ENCODE data around the gene MUC6. TPM values are rescaled to one million over a fixed set of nuclear protein-coding genes. Genes with fewer than 3 reads are reported as not detected.

Gene MUC6
- total RNA-seq, 1 experiment from 2014 or later = 0.49 TPM

DNA sequence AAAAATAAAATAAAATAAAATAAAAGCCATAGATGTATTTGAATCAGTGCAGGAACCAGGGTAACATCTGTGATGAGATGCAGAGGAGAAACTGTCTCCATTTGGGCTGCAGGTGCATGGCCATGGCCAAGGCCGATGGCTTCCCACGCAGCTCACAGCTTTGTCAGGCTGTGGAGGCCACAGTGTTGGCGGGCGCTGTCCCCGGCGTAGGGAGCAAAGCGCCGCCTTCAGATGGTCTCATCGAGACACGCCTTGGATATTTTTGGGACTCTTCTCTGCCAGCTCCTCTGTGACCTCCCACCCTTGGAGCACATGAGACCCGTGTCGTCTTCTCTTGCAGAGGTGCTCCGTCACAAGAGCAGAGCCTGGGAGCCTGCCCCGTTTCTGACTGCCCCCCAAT is 38.6 kb downstream of the MUC6 start:
- no peak overlapping the region for H3K4me3 ChIP-seq (ENCODE audit: low read depth in 2 of 2, low read length in 2 of 2)
- peaks cover 5% of the 10 kb centered on the region; the same call in 1 of the 2 replicates for H3K36me3 ChIP-seq (ENCODE audit: control insufficient read depth, insufficient read depth, low read length)
- POLR2A ChIA-PET = no interaction called here
- intact Hi-C loops (cut with micrococcal nuclease; ENCODE audit: unreplicated experiment) (no loop called here), in situ Hi-C loops (cut with HindIII; ENCODE audit: low pct_unique_long_range_greater_than_20kb, low sequenced_read_pairs) (loop anchor here (5.0 kb wide), 1 partner anchor 91 kb away; no protein-coding TSS in a partner anchor)
- no peak for DNase-seq (ENCODE audit: low read depth, low spot score)
- TF ChIP-seq SIN3A (IDR thresholded peaks at IDR 0.05; ENCODE audit: borderline replicate concordance, insufficient read depth, low read depth, low read length) = no peak
- TF ChIP-seq, protein P1, sequence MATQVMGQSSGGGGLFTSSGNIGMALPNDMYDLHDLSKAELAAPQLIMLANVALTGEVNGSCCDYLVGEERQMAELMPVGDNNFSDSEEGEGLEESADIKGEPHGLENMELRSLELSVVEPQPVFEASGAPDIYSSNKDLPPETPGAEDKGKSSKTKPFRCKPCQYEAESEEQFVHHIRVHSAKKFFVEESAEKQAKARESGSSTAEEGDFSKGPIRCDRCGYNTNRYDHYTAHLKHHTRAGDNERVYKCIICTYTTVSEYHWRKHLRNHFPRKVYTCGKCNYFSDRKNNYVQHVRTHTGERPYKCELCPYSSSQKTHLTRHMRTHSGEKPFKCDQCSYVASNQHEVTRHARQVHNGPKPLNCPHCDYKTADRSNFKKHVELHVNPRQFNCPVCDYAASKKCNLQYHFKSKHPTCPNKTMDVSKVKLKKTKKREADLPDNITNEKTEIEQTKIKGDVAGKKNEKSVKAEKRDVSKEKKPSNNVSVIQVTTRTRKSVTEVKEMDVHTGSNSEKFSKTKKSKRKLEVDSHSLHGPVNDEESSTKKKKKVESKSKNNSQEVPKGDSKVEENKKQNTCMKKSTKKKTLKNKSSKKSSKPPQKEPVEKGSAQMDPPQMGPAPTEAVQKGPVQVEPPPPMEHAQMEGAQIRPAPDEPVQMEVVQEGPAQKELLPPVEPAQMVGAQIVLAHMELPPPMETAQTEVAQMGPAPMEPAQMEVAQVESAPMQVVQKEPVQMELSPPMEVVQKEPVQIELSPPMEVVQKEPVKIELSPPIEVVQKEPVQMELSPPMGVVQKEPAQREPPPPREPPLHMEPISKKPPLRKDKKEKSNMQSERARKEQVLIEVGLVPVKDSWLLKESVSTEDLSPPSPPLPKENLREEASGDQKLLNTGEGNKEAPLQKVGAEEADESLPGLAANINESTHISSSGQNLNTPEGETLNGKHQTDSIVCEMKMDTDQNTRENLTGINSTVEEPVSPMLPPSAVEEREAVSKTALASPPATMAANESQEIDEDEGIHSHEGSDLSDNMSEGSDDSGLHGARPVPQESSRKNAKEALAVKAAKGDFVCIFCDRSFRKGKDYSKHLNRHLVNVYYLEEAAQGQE (IDR thresholded peaks at IDR 0.05; ENCODE audit: insufficient read depth in 1 of 2, low read depth in 2 of 2, low read length in 1 of 2) = no peak
- no peak for TF ChIP-seq POLR2AphosphoS5 (IDR thresholded peaks at IDR 0.05; ENCODE audit: low read depth, low read length)
- no peak for TF ChIP-seq TCF7L2 (IDR thresholded peaks at IDR 0.05; ENCODE audit: low read depth, low read length)
- TF ChIP-seq, protein P2, sequence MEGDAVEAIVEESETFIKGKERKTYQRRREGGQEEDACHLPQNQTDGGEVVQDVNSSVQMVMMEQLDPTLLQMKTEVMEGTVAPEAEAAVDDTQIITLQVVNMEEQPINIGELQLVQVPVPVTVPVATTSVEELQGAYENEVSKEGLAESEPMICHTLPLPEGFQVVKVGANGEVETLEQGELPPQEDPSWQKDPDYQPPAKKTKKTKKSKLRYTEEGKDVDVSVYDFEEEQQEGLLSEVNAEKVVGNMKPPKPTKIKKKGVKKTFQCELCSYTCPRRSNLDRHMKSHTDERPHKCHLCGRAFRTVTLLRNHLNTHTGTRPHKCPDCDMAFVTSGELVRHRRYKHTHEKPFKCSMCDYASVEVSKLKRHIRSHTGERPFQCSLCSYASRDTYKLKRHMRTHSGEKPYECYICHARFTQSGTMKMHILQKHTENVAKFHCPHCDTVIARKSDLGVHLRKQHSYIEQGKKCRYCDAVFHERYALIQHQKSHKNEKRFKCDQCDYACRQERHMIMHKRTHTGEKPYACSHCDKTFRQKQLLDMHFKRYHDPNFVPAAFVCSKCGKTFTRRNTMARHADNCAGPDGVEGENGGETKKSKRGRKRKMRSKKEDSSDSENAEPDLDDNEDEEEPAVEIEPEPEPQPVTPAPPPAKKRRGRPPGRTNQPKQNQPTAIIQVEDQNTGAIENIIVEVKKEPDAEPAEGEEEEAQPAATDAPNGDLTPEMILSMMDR (IDR thresholded peaks at IDR 0.05) = no peak
- no peak for ATAC-seq
- no peaks in the 10 kb centered on the region for H3K9me3 ChIP-seq (ENCODE audit: control insufficient read depth, insufficient read depth, low read depth, low read length)
- 0 out of 2 replicates have a peak, but pooled peaks cover 4% of the 10 kb centered on the region for H3K4me1 ChIP-seq (ENCODE audit: control insufficient read depth, insufficient read depth, low read length)
- H3K27me3 ChIP-seq (ENCODE audit: control insufficient read depth, insufficient read depth, low read length) = no peaks in the 10 kb centered on the region
- no peak overlapping the region for H3K27ac ChIP-seq (ENCODE audit: low read length)
- BruUV-seq (replicated peaks) = no TSS peak
- CTCF ChIA-PET = no interaction called here

DNA sequence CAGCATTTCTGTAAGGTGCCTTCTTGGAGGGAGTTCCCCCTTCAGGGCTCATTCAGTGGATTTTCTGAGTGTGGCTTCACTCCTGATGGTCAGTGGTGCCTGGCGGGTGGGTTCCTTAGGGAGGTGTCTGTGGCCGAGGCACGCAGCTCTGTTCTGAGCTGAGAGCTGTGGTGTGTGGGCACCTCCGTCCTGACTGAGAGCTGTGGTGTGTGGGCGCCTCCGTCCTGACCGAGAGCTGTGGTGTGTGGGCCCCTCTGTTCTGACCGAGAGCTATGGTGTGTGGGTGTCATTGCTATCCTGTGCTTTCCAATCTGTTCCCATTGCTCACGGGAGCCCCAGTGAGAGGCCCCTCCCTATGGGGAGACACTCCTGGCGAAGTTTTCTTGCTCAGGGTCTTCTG is 39.8 kb downstream of the MUC6 start:
- H3K9me3 ChIP-seq (ENCODE audit: control insufficient read depth, insufficient read depth, low read depth, low read length) = no peaks in the 10 kb centered on the region
- TF ChIP-seq, protein P2 (IDR thresholded peaks at IDR 0.05) = no peak
- TF ChIP-seq SIN3A (IDR thresholded peaks at IDR 0.05; ENCODE audit: borderline replicate concordance, insufficient read depth, low read depth, low read length) = no peak
- no peak for TF ChIP-seq POLR2AphosphoS5 (IDR thresholded peaks at IDR 0.05; ENCODE audit: low read depth, low read length)
- no peak overlapping the region for H3K27ac ChIP-seq (ENCODE audit: low read length)
- DNase-seq (ENCODE audit: low read depth, low spot score) (no peak), ATAC-seq (no peak)
- ChIA-PET CTCF (no interaction called here), POLR2A (no interaction called here)
- intact Hi-C loops (cut with micrococcal nuclease; ENCODE audit: unreplicated experiment) = no loop called here
- BruUV-seq (replicated peaks) = no TSS peak
- no peak overlapping the region for H3K4me3 ChIP-seq (ENCODE audit: low read depth in 2 of 2, low read length in 2 of 2)
- in situ Hi-C loops (cut with HindIII; ENCODE audit: low pct_unique_long_range_greater_than_20kb, low sequenced_read_pairs) = loop anchor here (5.0 kb wide), 1 partner anchor 89 kb away; no protein-coding TSS in a partner anchor
- peaks cover 5% of the 10 kb centered on the region; the same call in 1 of the 2 replicates for H3K36me3 ChIP-seq (ENCODE audit: control insufficient read depth, insufficient read depth, low read length)
- H3K27me3 ChIP-seq (ENCODE audit: control insufficient read depth, insufficient read depth, low read length) = no peaks in the 10 kb centered on the region
- 0 out of 2 replicates have a peak, but pooled peaks cover 4% of the 10 kb centered on the region for H3K4me1 ChIP-seq (ENCODE audit: control insufficient read depth, insufficient read depth, low read length)
